ENCODE measurements around the gene MGST2.

The MGST2 gene

DNA sequence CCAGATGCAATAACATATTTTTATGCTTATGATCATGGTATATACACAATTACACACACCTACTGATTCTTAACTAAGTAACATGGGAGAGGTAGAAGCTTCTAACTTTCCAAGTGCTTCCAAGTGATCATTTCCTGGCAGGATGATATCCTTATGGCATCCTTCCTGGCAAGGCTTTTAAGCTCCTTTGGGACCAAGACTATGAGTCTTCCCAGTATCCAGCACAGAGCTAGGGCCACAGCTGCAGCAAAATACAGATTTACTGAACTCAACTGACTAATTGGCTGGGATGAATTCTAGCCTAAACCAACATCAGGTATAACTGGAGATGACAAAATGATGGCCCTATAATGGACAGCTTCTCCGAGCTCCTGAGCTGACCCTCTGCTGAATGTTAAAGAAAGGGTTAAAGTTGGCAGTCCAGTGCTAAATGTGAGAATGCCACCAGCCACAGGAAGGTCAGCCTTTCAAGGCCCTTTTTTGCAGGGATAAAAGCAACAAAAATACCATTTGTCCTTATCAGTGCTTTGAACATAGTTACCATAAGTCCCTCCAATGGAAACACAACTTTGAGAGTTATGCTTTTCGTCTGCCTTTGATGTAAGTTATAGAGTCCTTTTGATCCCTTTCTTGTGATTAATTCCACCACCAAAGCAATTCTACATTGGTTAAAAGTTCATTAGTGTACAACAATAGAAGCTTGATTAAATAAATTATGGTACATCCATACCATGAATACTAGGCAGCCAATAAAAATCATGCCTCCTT is 73.4 kb downstream of the MGST2 start:
- DNase-seq (ENCODE audit: low read depth in 2 of 2) = no peak

DNA sequence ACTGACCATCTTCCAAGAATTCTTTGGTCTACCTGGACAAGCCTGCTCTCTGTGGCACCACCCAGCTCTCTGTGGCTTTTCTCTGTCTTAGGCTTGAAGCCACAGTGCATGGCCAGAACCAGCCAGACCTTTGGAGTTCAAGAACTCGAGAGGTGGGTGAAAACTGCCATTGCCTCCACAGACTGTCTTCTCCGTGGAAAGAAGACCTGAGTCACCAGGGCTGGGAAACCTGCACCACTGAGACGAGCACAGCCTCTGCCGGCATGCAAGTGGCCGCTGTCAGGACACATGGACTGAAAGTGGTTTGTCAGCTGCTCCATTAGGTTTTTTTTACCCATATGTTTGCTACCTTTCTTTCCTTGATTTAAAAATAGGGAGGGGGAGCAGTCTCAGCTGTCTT is 74.5 kb downstream of the MGST2 start:
- DNase-seq (ENCODE audit: low read depth in 2 of 2) = no peak

DNA sequence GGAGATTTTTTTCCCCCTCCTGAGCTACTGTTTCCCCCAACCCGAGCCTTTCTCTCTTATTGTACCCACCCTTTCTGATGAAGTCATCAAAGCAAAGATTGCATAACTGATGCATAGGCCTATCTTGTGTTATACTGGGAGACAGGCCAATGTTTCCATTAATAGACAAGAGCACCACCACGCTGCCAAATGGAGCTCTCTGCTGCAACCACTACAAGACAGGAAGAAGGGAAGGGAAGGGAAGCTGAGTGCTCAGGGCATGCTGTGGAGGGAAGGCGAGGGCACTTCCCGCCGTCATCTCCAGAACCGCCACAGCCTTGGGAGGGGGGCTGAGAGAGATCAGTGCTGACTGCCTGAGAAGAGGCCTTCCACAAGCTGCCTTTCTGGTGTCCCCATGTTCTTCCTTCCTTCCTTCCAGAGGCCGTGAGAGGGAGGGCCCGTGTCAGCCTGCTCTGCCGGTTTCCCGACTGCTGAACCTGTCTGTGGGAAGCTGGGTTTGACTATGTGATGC is 75.0 kb downstream of the MGST2 start:
- DNase-seq (ENCODE audit: low read depth in 2 of 2) = no peak

DNA sequence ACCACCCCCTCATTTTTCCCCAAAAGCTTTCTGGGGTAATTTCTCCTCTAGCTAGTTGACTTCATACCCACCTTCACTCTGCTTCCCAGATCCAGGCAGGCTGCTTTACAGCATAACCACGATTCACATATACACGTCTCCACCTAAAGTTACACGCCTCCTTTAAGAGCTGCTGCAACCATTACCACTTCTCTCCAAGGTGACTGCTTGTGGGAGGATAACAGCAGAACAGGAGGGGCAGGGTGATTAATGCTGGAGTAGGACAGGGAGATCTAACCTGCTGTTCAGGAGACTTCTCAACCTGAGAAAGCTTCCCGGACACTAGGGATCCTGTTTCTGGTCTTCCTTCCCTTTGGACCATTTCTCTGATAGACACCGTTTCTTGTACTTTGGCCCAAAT is 77.4 kb downstream of the MGST2 start:
- DNase-seq (ENCODE audit: low read depth in 2 of 2) = no peak

DNA sequence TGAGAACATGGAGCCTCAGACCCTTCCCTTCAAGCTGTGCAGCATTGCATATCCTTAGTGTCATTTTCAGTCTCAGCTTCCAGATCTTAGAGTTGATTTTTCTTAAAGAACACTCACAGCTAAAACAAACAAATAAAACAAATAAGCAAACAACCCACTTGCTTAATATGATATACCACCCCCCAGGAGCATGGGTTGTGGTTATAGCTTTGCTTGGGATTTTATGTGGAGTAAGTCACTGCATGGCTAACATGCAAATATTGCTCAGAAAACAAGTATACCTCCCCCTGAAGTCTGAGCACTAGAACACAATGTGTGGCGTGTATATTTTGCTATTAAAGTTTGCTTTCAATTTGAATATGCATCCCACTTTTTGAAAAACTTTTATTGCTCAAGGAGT is 78.6 kb downstream of the MGST2 start:
- no peak for DNase-seq (ENCODE audit: low read depth in 2 of 2)

DNA sequence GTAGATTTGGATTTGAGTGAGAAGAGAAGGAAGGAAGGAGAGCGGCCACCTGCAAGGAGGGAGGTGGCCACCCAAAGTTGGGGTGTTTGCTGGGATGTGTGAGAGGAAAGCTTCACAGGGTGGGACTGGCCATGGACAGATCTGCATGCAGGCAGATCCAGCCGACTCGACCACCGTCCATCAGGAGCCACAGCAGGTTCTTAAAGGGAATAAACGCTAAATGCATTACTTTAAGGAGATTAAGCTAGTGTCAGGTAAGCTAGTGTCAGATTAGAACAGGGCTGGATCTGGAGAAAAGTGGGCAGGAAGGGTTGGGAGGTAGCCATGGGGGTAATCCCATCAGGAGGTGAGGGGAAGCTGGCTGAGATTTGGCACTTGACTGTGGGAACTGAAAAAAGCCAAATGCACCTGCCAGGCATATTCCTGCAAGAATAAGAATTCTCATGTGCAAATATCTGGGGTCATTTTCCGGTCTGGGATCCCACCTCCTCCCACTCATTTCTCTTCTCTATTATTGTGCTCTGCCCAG is 79.6 kb downstream of the MGST2 start:
- DNase-seq (ENCODE audit: low read depth in 2 of 2) = no peak

DNA sequence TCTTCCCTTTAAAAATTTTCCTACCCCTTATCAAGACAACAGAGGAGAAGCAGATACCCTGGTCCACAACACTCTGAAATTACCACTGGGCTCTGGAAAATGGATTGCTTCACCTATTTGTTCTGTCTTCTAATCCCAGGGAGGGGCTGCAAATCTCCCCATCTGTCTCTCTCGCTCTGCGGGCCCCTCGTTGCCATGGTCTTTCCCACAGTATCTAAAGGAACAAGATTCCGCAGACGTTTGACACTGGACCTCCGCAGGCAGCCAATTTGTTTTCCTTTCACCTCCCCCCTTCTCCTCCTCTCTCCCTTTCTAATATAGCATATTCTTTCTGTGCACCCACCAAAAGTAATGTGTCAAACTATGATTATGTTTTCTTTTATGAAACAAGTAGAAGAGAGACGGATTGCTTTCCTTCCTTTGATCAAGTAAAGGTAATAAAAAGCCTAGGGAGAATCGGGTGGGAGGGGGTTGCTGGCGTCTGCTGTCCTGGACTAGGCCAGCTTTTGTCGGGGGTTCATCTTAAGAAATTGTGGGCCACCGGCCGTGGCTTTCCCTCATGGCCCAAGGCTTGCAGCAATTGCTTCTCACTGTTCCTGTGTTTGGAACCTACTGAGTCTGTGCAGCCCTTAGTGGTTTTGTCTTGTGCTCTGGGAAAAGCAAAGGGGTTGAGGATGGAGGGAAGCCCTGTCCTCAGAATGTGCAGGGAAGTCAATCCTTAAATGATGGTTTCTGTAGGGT is 81.0 kb downstream of the MGST2 start:
- DNase-seq (ENCODE audit: low read depth in 2 of 2) = no peak

DNA sequence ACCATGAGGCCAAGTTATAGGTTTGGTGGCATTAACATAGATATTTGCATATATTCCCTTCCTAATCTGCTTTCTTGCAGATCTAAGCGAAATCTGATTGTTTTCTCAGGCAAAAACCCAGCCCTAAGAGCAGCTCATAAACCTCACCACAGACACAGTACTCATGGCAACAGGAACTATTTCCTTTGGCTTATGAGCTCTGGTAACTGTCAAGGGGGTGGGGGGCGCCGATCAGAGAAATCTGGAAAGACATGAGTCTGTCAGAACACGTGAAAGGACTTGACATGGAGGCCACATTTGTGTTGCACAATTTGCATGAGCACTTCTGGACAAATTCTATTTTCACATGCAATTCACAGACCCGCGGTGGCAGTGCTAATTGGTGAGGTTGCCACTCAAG is 83.7 kb downstream of the MGST2 start:
- no peak for DNase-seq (ENCODE audit: low read depth in 2 of 2)

DNA sequence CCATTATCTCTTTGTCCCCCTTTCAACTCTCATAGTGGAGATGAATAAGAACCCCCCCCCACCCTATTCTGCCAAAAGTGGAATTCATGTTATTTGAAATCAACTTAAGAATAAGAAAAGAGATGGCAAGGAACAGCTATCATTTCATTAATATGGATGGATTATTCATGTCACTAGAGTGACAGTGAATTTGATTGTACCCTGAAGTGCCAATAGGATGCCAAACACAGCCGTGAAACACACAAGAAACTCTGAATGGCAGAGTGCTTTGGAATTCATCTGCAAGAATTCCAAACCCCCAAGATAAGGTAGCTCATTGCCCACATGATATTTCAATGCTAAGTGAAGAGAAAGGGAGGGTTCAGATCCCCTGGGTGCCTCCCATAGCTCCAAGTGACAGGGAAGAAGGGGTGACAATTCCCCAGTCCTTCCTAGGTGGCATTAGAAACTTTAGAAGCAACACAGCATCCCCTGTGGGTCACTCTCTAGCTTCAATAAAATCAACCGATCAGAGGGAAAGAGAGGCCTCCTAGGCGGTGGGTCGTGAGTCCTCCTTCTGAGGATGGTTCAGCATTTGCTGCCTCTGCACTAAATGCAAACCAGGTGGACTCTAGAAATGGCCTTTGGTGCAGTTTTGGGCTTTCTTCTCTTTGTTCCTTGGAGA is 84.3 kb downstream of the MGST2 start:
- DNase-seq (ENCODE audit: low read depth in 2 of 2) = no peak

DNA sequence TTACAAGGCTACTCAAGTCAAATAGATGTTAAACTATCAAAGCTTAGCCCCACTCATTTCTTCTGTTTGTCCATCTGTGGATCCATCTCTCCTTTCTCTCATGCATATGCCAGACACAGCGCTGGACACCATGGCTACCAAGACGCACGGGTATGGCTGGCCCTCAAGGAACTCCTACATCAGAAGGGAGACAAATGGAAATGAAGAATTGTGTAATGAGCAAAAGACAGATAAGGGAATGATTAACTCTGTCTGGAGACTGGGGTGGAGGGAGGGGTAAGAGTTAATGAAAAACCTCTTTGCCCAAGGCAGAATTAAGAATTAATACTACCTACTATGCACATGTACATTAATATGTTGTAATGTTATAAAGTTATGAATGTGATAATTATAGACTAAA is 88.1 kb downstream of the MGST2 start:
- no peak for DNase-seq (ENCODE audit: low read depth in 2 of 2)
